RWPE2 (cell line): ENCODE results near the gene BEST2.

Experiments
- ATAC-seq: fragments of 200-7000 bp; cut with Tn5 transposase; 3 replicates; pipeline ENCODE4 v1.9.1; 2021; ENCODE audit warnings: low read depth
- DNase-seq: peaks from one replicate; pipeline ENCODE4 v3.0.0-alpha.2; 2020; ENCODE audit warnings: low spot score
- H3K27ac ChIP-seq: fragments of 450-650 bp; 2 replicates; pipeline ENCODE4 v1.5.1; 2017; ENCODE audit warnings: mild to moderate bottlenecking; ENCODE audit not compliant: poor library complexity, severe bottlenecking
- H3K27me3 ChIP-seq: fragments of 250-450 bp; sonication (Bioruptor Pico); 2 replicates; pipeline ENCODE4 v1.5.1; 2021; ENCODE audit warnings: mild to moderate bottlenecking, moderate library complexity; ENCODE audit not compliant: insufficient read depth, poor library complexity, severe bottlenecking
- H3K36me3 ChIP-seq: fragments of 250-450 bp; sonication (Bioruptor Pico); 2 replicates; pipeline ENCODE4 v1.5.1; 2020; ENCODE audit warnings: low read depth, mild to moderate bottlenecking, moderate library complexity
- H3K4me1 ChIP-seq: fragments of 250-450 bp; sonication (Bioruptor Pico); 2 replicates; pipeline ENCODE4 v1.5.1; 2021; ENCODE audit warnings: mild to moderate bottlenecking, moderate library complexity; ENCODE audit not compliant: insufficient read depth, poor library complexity, severe bottlenecking
- H3K4me3 ChIP-seq: fragments of 250-450 bp; sonication (Bioruptor Pico); 2 replicates; pipeline ENCODE4 v1.5.1; 2021; ENCODE audit warnings: mild to moderate bottlenecking, moderate library complexity; ENCODE audit not compliant: severe bottlenecking
- H3K9me3 ChIP-seq: fragments of 250-450 bp; sonication (Bioruptor Pico); 2 replicates; pipeline ENCODE4 v1.5.1; 2021; ENCODE audit warnings: mild to moderate bottlenecking, moderate library complexity; ENCODE audit not compliant: severe bottlenecking
- CTCF ChIP-seq: fragments of 450-650 bp; IDR thresholded peaks from one replicate; pipeline ENCODE4 v1.5.1; 2017; ENCODE audit warnings: mild to moderate bottlenecking, moderate library complexity; ENCODE audit not compliant: poor library complexity, severe bottlenecking

The BEST2 gene

GRCh38 chr19:12788042-12788681 is 36.6 kb downstream of the BEST2 start:
- H3K4me1 ChIP-seq: peaks cover 57% of the 10 kb centered on the region
- H3K27me3 ChIP-seq: no peaks in the 10 kb centered on the region
- no peak overlapping the region for H3K4me3 ChIP-seq
- peak overlapping the region; percentile 99 for H3K27ac ChIP-seq
- no peak for TF ChIP-seq CTCF
- no peaks in the 10 kb centered on the region for H3K9me3 ChIP-seq
- DNase-seq (no peak), ATAC-seq (no peak)
- peaks cover 15% of the 10 kb centered on the region for H3K36me3 ChIP-seq

- TF ChIP-seq CTCF: no peak
Measured at GRCh38 chr19:12788682-12789097, 37.1 kb downstream of the BEST2 start.

GRCh38 chr19:12789098-12789903 is 37.7 kb downstream of the BEST2 start:
- Histone ChIP-seq H3K27ac (peak overlapping the region; percentile 99), H3K27me3 (no peaks in the 10 kb centered on the region), H3K9me3 (no peaks in the 10 kb centered on the region), H3K4me1 (peaks cover 53% of the 10 kb centered on the region), H3K36me3 (peaks cover 16% of the 10 kb centered on the region), H3K4me3 (peak overlapping the region; percentile 81)
- TF ChIP-seq CTCF: no peak
- DNase-seq (no peak), ATAC-seq (no peak; the same call in 2 of the 3 replicates)

More at GRCh38 chr19:12788682-12789097, 37.1 kb downstream of the BEST2 start:
- H3K27ac ChIP-seq: peak overlapping the region; percentile 99
- DNase-seq: peak; percentile 83
- peaks cover 16% of the 10 kb centered on the region for H3K36me3 ChIP-seq
- no peaks in the 10 kb centered on the region for H3K27me3 ChIP-seq
- H3K4me1 ChIP-seq: peaks cover 53% of the 10 kb centered on the region
- no peaks in the 10 kb centered on the region for H3K9me3 ChIP-seq
- peak overlapping the region; percentile 81 for H3K4me3 ChIP-seq
- ATAC-seq: no peak

- Histone ChIP-seq H3K9me3 (no peaks in the 10 kb centered on the region), H3K27ac (peak overlapping the region; percentile 99), H3K36me3 (peaks cover 16% of the 10 kb centered on the region), H3K27me3 (no peaks in the 10 kb centered on the region), H3K4me3 (peak overlapping the region; percentile 81), H3K4me1 (peaks cover 45% of the 10 kb centered on the region)
- no peak for TF ChIP-seq CTCF
- ATAC-seq: peak; percentile 52
- DNase-seq: peak; percentile 97
Measured at GRCh38 chr19:12789904-12790619, 38.5 kb downstream of the BEST2 start.
